GM12878 (cell line): ENCODE results near the gene SMCP.

ENCODE experiments used
- CEBPB ChIP-seq, 2 experiments: fragments of 150-350 bp in 1 of 2; IDR thresholded peaks; 2 replicates each; pipeline ENCODE4 v1.6.1; 2012 to 2014; ENCODE audit warnings: low read depth in 2 of 2, low read length in 2 of 2, borderline replicate concordance in 1 of 2, inconsistent platforms in 1 of 2
- POLR2AphosphoS2 ChIP-seq: IDR thresholded peaks from 2 replicates; pipeline ENCODE4 v1.6.1; 2011; ENCODE audit warnings: low read depth, mild to moderate bottlenecking, low read length, improper control_type of control experiment, moderate library complexity
- TF ChIP-seq, protein P1 (sequence below): IDR thresholded peaks from 2 replicates; pipeline ENCODE4 v1.6.1; 2011; ENCODE audit warnings: borderline replicate concordance, low read depth, mild to moderate bottlenecking, moderate library complexity, low read length; ENCODE audit not compliant: insufficient read depth, poor library complexity, severe bottlenecking
- TF ChIP-seq, protein P2 (sequence below): fragments of 450-650 bp; IDR thresholded peaks from 2 replicates; pipeline ENCODE4 v1.6.1; 2017; ENCODE audit warnings: antibody characterized with exemption, mild to moderate bottlenecking, moderate library complexity

DNA sequence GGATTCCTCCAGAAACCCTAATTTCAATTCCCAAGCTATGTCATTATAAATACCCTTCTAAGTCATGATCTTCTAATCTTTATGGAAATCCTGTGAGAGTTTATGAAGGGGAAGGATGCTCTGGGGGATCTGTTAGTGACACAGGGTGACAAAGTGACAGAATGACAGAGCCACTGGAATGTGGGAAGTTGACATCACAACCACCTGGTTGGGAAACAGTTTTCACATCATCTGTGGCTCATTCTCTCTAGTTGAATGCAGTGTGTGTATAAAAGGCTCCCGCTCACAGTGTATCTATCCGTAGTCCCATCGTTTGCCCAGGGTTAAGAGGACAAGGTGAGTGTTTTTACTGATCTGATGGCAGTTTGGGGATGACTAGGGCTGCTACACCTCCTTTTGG, 18.4 kb upstream of the SMCP start, which contains the start of gene LCE7A:
- TF ChIP-seq, protein P1, sequence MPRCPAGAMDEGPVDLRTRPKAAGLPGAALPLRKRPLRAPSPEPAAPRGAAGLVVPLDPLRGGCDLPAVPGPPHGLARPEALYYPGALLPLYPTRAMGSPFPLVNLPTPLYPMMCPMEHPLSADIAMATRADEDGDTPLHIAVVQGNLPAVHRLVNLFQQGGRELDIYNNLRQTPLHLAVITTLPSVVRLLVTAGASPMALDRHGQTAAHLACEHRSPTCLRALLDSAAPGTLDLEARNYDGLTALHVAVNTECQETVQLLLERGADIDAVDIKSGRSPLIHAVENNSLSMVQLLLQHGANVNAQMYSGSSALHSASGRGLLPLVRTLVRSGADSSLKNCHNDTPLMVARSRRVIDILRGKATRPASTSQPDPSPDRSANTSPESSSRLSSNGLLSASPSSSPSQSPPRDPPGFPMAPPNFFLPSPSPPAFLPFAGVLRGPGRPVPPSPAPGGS = no peak
- TF ChIP-seq POLR2AphosphoS2 (no peak), CEBPB (IDR thresholded peaks at IDR 0.05; ENCODE audit: borderline replicate concordance in 1 of 2, low read depth in 2 of 2, low read length in 2 of 2) (no peak)
- TF ChIP-seq, protein P2, sequence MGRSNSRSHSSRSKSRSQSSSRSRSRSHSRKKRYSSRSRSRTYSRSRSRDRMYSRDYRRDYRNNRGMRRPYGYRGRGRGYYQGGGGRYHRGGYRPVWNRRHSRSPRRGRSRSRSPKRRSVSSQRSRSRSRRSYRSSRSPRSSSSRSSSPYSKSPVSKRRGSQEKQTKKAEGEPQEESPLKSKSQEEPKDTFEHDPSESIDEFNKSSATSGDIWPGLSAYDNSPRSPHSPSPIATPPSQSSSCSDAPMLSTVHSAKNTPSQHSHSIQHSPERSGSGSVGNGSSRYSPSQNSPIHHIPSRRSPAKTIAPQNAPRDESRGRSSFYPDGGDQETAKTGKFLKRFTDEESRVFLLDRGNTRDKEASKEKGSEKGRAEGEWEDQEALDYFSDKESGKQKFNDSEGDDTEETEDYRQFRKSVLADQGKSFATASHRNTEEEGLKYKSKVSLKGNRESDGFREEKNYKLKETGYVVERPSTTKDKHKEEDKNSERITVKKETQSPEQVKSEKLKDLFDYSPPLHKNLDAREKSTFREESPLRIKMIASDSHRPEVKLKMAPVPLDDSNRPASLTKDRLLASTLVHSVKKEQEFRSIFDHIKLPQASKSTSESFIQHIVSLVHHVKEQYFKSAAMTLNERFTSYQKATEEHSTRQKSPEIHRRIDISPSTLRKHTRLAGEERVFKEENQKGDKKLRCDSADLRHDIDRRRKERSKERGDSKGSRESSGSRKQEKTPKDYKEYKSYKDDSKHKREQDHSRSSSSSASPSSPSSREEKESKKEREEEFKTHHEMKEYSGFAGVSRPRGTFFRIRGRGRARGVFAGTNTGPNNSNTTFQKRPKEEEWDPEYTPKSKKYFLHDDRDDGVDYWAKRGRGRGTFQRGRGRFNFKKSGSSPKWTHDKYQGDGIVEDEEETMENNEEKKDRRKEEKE = no peak
